HepG2 (cell line): ENCODE results near the gene HMGN1. TPM values are rescaled to one million over a fixed set of nuclear protein-coding genes. Genes with fewer than 3 reads are reported as not detected.
A peak's percentile ranks its signal among the peaks of the same experiment; 100 is the strongest.

ENCODE experiments used
- ATAD3A ChIP-seq: sonication (generic); formaldehyde crosslinking; IDR thresholded peaks from 2 replicates; pipeline ENCODE4 v1.4.0; 2020; ENCODE audit warnings: missing genetic modification reagents
- ATF7 ChIP-seq, 2 experiments: fragments of 450-650 bp in 1 of 2; sonication (generic) in 1 of 2; formaldehyde crosslinking in 1 of 2; IDR thresholded peaks; 2 replicates each; pipeline versions ENCODE4 v1.4.0 to v1.6.1; 2016 to 2020; ENCODE audit warnings: antibody characterized with exemption in 1 of 2, mild to moderate bottlenecking in 1 of 2, missing genetic modification reagents in 1 of 2
- DMAP1 ChIP-seq: IDR thresholded peaks from 2 replicates; pipeline ENCODE4 v1.6.1; 2016
- DPF2 ChIP-seq: sonication (generic); formaldehyde crosslinking; IDR thresholded peaks from 2 replicates; pipeline ENCODE4 v1.4.0; 2020; ENCODE audit warnings: mild to moderate bottlenecking, low read depth, missing genetic modification reagents, borderline replicate concordance
- KLF12 ChIP-seq: sonication (generic); formaldehyde crosslinking; IDR thresholded peaks from 2 replicates; pipeline ENCODE4 v1.4.0; 2020; ENCODE audit warnings: missing genetic modification reagents, borderline replicate concordance
- NFE2 ChIP-seq: sonication (generic); formaldehyde crosslinking; IDR thresholded peaks from 2 replicates; pipeline ENCODE4 v1.4.0; 2020; ENCODE audit warnings: missing genetic modification reagents
- NFKB2 ChIP-seq: sonication (generic); formaldehyde crosslinking; IDR thresholded peaks from 2 replicates; pipeline ENCODE4 v1.4.0; 2020; ENCODE audit warnings: missing genetic modification reagents, borderline replicate concordance
- NFKBIZ ChIP-seq: IDR thresholded peaks from 2 replicates; pipeline ENCODE4 v1.6.1; 2018; ENCODE audit warnings: missing genetic modification reagents, missing compliant biosample characterization
- RAD21 ChIP-seq: fragments of 450-650 bp; formaldehyde crosslinking; IDR thresholded peaks from 2 replicates; pipeline ENCODE4 v1.5.0; 2020; ENCODE audit warnings: mild to moderate bottlenecking
- RAD51 ChIP-seq: fragments of 450-650 bp; IDR thresholded peaks from 2 replicates; pipeline ENCODE4 v1.6.1; 2016; ENCODE audit warnings: borderline replicate concordance
- TCF7L2 ChIP-seq: IDR thresholded peaks from 2 replicates; pipeline ENCODE4 v1.6.1; 2011; ENCODE audit warnings: mild to moderate bottlenecking, low read depth, low read length, moderate library complexity
- TEAD2 ChIP-seq: sonication (generic); formaldehyde crosslinking; IDR thresholded peaks from 2 replicates; pipeline ENCODE4 v1.9.0; 2021; ENCODE audit warnings: missing genetic modification reagents
- ZNF138 ChIP-seq: sonication (generic); formaldehyde crosslinking; IDR thresholded peaks from 2 replicates; pipeline ENCODE4 v1.5.0; 2020; ENCODE audit warnings: mild to moderate bottlenecking, low read depth, missing genetic modification reagents
- ZNF891 ChIP-seq: sonication (generic); formaldehyde crosslinking; IDR thresholded peaks from 2 replicates; pipeline ENCODE4 v1.5.0; 2020; ENCODE audit warnings: mild to moderate bottlenecking, missing genetic modification reagents
- polyA plus RNA-seq, 8 experiments: library from polyadenylated mRNA; depleted of rRNA in 3 of 8; stranded (reverse) in 7 of 8; unstranded in 1 of 8; fragments of >200 nt; fragmentation: Illumina TruSeq in 4 of 8; extraction: Trizol in 4 of 8; gene quantifications; 2 replicates each; pipeline versions ENCODE4 v1.2.1 to v1.2.3, GENCODE V29; 2011 to 2016; ENCODE audit warnings: low read depth in 4 of 8, missing spikeins in 1 of 8, mixed read lengths in 1 of 8; ENCODE audit not compliant: insufficient read depth in 1 of 8
- total RNA-seq, 5 experiments: library from RNA; depleted of rRNA; stranded (reverse); fragments of >200 nt; fragmentation: Illumina TruSeq; extraction: Trizol; gene quantifications; 2 replicates each; pipeline ENCODE4 v1.2.3, GENCODE V29; 2016; ENCODE audit warnings: low read depth in 1 of 5
- TF ChIP-seq, protein P1 (sequence below): sonication (generic); formaldehyde crosslinking; IDR thresholded peaks from one replicate; pipeline ENCODE4 v1.5.1; 2020; ENCODE audit warnings: mild to moderate bottlenecking, missing genetic modification reagents; ENCODE audit errors: not compliant biosample characterization
- TF ChIP-seq, protein P2 (sequence below): sonication (generic); formaldehyde crosslinking; IDR thresholded peaks from 2 replicates; pipeline ENCODE4 v1.4.0; 2020; ENCODE audit warnings: mild to moderate bottlenecking, missing genetic modification reagents
- TF ChIP-seq, protein P3 (sequence below): sonication (generic); formaldehyde crosslinking; IDR thresholded peaks from 2 replicates; pipeline ENCODE4 v1.5.0; 2020; ENCODE audit warnings: missing genetic modification reagents
- TF ChIP-seq, protein P4 (sequence below): sonication (generic); formaldehyde crosslinking; IDR thresholded peaks from 2 replicates; pipeline ENCODE4 v1.5.0; 2020; ENCODE audit warnings: missing genetic modification reagents

The HMGN1 gene
- total and polyA plus RNA-seq, 2 of the 13 experiments (the other 11 are each of a cell fraction or from before 2014, with no cell fraction given), result 104 to 286 TPM

DNA sequence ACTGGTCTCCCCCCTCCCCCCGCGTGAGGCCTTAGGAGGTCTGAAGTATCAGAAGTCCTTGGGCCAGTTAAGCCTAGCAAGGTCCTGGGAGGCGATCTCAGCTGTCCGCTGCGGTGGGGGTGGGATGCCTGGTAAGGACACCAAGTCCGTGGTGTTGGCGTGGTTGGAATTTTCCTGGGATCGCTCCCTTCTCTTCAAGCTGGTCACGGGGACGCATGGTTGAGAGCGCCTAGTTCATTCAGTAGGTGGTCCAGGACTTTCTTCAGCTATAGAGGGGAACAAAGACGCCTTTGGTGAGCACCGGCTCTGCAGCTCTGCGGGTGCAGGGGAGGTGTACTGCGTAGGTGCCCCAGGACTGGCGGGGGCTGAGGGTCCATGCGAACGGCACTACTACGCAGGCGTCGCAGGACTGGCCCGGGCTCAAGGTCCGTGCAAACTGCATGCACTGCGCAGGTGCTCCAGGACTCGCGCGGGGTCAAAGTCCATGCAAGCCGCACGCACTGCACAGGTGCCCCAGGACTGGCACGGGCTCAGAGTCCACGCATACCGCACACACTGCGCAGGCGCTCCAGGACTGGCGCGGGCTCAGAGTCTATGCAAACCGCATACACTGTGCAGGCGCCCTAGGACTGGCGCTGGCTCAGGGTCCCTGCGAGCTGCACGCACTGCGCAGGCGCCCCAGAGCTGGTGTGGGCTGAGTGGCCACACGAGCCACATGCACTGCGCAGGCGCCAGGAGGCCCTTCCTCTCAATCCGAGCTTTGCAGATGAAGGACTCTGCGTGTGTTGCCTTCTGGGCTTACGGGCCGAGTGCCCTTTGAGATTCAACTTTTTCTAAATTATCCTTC is 36.6 kb upstream of the HMGN1 start (continued):
- TF ChIP-seq, protein P1, sequence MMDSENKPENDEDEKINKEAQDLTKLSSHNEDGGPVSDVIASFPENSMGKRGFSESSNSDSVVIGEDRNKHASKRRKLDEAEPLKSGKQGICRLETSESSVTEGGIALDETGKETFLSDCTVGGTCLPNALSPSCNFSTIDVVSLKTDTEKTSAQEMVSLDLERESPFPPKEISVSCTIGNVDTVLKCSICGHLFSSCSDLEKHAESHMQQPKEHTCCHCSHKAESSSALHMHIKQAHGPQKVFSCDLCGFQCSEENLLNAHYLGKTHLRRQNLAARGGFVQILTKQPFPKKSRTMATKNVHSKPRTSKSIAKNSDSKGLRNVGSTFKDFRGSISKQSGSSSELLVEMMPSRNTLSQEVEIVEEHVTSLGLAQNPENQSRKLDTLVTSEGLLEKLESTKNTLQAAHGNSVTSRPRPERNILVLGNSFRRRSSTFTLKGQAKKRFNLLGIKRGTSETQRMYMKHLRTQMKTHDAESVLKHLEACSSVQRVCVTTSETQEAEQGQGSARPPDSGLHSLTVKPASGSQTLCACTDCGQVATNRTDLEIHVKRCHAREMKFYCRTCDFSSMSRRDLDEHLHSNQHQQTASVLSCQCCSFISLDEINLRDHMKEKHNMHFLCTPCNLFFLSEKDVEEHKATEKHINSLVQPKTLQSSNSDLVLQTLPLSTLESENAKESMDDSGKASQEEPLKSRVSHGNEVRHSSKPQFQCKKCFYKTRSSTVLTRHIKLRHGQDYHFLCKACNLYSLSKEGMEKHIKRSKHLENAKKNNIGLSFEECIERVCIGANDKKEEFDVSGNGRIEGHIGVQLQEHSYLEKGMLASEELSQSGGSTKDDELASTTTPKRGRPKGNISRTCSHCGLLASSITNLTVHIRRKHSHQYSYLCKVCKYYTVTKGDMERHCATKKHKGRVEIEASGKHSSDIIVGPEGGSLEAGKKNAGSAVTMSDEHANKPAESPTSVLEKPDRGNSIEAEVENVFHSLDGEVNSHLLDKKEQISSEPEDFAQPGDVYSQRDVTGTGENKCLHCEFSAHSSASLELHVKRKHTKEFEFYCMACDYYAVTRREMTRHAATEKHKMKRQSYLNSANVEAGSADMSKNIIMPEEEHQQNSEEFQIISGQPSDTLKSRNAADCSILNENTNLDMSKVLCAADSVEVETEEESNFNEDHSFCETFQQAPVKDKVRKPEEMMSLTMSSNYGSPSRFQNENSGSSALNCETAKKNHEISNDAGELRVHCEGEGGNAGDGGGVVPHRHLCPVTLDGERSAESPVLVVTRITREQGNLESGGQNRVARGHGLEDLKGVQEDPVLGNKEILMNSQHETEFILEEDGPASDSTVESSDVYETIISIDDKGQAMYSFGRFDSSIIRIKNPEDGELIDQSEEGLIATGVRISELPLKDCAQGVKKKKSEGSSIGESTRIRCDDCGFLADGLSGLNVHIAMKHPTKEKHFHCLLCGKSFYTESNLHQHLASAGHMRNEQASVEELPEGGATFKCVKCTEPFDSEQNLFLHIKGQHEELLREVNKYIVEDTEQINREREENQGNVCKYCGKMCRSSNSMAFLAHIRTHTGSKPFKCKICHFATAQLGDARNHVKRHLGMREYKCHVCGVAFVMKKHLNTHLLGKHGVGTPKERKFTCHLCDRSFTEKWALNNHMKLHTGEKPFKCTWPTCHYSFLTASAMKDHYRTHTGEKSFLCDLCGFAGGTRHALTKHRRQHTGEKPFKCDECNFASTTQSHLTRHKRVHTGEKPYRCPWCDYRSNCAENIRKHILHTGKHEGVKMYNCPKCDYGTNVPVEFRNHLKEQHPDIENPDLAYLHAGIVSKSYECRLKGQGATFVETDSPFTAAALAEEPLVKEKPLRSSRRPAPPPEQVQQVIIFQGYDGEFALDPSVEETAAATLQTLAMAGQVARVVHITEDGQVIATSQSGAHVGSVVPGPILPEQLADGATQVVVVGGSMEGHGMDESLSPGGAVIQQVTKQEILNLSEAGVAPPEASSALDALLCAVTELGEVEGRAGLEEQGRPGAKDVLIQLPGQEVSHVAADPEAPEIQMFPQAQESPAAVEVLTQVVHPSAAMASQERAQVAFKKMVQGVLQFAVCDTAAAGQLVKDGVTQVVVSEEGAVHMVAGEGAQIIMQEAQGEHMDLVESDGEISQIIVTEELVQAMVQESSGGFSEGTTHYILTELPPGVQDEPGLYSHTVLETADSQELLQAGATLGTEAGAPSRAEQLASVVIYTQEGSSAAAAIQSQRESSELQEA, result no peak
- TF ChIP-seq ATF7 (IDR thresholded peaks at IDR 0.05), result no peak
- TF ChIP-seq ATF7 (CRISPR knock-in tag; IDR thresholded peaks at IDR 0.05), result 0 out of 2 replicates have a peak, but pooled peaks have one; percentile 44
- TF ChIP-seq, protein P2, sequence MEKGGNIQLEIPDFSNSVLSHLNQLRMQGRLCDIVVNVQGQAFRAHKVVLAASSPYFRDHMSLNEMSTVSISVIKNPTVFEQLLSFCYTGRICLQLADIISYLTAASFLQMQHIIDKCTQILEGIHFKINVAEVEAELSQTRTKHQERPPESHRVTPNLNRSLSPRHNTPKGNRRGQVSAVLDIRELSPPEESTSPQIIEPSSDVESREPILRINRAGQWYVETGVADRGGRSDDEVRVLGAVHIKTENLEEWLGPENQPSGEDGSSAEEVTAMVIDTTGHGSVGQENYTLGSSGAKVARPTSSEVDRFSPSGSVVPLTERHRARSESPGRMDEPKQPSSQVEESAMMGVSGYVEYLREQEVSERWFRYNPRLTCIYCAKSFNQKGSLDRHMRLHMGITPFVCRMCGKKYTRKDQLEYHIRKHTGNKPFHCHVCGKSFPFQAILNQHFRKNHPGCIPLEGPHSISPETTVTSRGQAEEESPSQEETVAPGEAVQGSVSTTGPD (CRISPR knock-in tag), result no peak
- TF ChIP-seq, protein P3, sequence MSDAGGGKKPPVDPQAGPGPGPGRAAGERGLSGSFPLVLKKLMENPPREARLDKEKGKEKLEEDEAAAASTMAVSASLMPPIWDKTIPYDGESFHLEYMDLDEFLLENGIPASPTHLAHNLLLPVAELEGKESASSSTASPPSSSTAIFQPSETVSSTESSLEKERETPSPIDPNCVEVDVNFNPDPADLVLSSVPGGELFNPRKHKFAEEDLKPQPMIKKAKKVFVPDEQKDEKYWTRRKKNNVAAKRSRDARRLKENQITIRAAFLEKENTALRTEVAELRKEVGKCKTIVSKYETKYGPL (CRISPR knock-in tag), result no peak
- TF ChIP-seq, protein P4, sequence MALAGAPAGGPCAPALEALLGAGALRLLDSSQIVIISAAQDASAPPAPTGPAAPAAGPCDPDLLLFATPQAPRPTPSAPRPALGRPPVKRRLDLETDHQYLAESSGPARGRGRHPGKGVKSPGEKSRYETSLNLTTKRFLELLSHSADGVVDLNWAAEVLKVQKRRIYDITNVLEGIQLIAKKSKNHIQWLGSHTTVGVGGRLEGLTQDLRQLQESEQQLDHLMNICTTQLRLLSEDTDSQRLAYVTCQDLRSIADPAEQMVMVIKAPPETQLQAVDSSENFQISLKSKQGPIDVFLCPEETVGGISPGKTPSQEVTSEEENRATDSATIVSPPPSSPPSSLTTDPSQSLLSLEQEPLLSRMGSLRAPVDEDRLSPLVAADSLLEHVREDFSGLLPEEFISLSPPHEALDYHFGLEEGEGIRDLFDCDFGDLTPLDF, result peak; percentile 66; the same call in 1 of the 2 replicates
- TF ChIP-seq DPF2 (CRISPR knock-in tag), result peak; percentile 65; the same call in 1 of the 2 replicates
- TF ChIP-seq TCF7L2, result no peak
- no peak for TF ChIP-seq RAD21
- TF ChIP-seq ATAD3A (CRISPR knock-in tag), result no peak
- TF ChIP-seq ZNF138 (CRISPR knock-in tag), result no peak
- peak; percentile 72; the same call in 1 of the 2 replicates for TF ChIP-seq NFKB2 (CRISPR knock-in tag)
- peak; percentile 82 for TF ChIP-seq DMAP1
- TF ChIP-seq ZNF891, result peak; percentile 65; the same call in 1 of the 2 replicates
- TF ChIP-seq NFE2 (CRISPR knock-in tag), result no peak
- TF ChIP-seq RAD51, result no peak
- TF ChIP-seq TEAD2, result no peak
- TF ChIP-seq NFKBIZ (CRISPR knock-in tag), result peak; percentile 87; the same call in 1 of the 2 replicates
- TF ChIP-seq KLF12 (CRISPR knock-in tag), result no peak
